ENCODE measurements around the gene ZNF324B. TPM values are rescaled to one million over a fixed set of nuclear protein-coding genes. Genes with fewer than 3 reads are reported as not detected.

The ZNF324B gene
- total RNA-seq, 1 experiment from 2014 or later = 6.3 TPM

DNA sequence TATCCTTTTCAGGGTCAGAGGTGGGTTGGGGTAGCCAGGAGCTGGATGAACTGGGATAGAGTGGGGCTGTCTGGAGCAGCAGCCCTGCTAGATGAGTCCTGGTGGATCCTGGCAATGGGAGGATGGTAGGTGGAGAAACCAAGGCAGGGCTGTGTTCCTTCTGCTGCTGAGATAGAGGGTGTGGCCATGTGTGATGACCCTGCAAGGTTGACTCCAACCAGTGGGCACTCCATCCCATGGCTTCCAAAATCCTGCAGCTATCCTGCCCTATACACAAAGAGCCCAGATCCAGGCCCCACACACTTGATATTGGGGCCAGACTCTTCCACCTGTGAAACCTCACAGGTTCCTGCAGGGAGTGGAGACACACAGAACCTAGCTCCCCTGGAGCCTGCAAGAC is 22.4 kb downstream of the ZNF324B start:
- Mint-ChIP-seq H3K9me3 (no peaks in the 10 kb centered on the region), H3K27me3 (ENCODE audit: low read depth) (no peaks in the 10 kb centered on the region; the same call in 1 of the 2 replicates), H3K27ac (no peak overlapping the region), H3K36me3 (ENCODE audit: insufficient read depth in 1 of 3, low read depth in 3 of 3) (peaks cover 2 to 20% (median 4%) of the 10 kb centered on the region in 3 experiments; a peak in 6 of 7 replicates), H3K4me3 (no peak overlapping the region; a peak in 1 of 5 replicates), H3K4me1 (peaks cover 9 to 13% of the 10 kb centered on the region in 2 experiments)
- Histone ChIP-seq H2BK15ac (ENCODE audit: low read depth, low read length) (no peak overlapping the region), H3K79me1 (ENCODE audit: insufficient read depth, low read depth, low read length, poor library complexity, severe bottlenecking) (no peaks in the 10 kb centered on the region), H3K4ac (ENCODE audit: low read depth, low read length) (no peak overlapping the region), H2AFZ (ENCODE audit: low read length) (no peak overlapping the region), H2BK12ac (ENCODE audit: insufficient read length, low read depth, low read length) (no peak overlapping the region), H3K27ac (ENCODE audit: insufficient read length, low read depth, low read length) (no peak overlapping the region), H3K9ac (ENCODE audit: extremely low read depth, insufficient read length, low read length) (no peak overlapping the region), H3K23me2 (ENCODE audit: insufficient read length, low read depth, low read length, poor library complexity, severe bottlenecking) (peaks cover 7% of the 10 kb centered on the region), H3K23ac (ENCODE audit: insufficient read length, low read depth, low read length) (no peak overlapping the region), H2BK120ac (ENCODE audit: low read depth, low read length, poor library complexity, severe bottlenecking) (no peak overlapping the region), H3K14ac (ENCODE audit: insufficient read depth, low read length) (no peak overlapping the region), H3K4me2 (ENCODE audit: insufficient read depth, insufficient read length, low read length) (no peak overlapping the region), H4K91ac (ENCODE audit: insufficient read length, low read depth, low read length) (no peak overlapping the region), H4K5ac (ENCODE audit: insufficient read length, low read depth, low read length) (no peak overlapping the region), H2AK5ac (ENCODE audit: insufficient read length, low read length) (no peak overlapping the region), H3K56ac (ENCODE audit: insufficient read length, low read depth, low read length) (no peak overlapping the region), H3K4me1 (ENCODE audit: insufficient read depth, low read length) (no peaks in the 10 kb centered on the region), H3K9me3 (ENCODE audit: control insufficient read depth, low read depth, low read length) (no peaks in the 10 kb centered on the region), H2BK5ac (ENCODE audit: insufficient read length, low read length) (no peak overlapping the region), H4K8ac (replicated peaks; ENCODE audit: insufficient read length, low read depth, low read length) (no peak overlapping the region), H3K27me3 (ENCODE audit: insufficient read depth, low read length) (no peaks in the 10 kb centered on the region), H4K20me1 (ENCODE audit: control insufficient read depth, insufficient read depth, insufficient read length) (no peaks in the 10 kb centered on the region), H3K79me2 (ENCODE audit: insufficient read depth, low read length) (no peaks in the 10 kb centered on the region), H3T11ph (ENCODE audit: low read length) (no peak overlapping the region), H2BK20ac (ENCODE audit: low read depth, low read length, poor library complexity, severe bottlenecking) (no peak overlapping the region), H3K18ac (ENCODE audit: insufficient read length, low read depth, low read length) (no peak overlapping the region)
- DNase-seq = no peak
- TF ChIP-seq, protein P1, sequence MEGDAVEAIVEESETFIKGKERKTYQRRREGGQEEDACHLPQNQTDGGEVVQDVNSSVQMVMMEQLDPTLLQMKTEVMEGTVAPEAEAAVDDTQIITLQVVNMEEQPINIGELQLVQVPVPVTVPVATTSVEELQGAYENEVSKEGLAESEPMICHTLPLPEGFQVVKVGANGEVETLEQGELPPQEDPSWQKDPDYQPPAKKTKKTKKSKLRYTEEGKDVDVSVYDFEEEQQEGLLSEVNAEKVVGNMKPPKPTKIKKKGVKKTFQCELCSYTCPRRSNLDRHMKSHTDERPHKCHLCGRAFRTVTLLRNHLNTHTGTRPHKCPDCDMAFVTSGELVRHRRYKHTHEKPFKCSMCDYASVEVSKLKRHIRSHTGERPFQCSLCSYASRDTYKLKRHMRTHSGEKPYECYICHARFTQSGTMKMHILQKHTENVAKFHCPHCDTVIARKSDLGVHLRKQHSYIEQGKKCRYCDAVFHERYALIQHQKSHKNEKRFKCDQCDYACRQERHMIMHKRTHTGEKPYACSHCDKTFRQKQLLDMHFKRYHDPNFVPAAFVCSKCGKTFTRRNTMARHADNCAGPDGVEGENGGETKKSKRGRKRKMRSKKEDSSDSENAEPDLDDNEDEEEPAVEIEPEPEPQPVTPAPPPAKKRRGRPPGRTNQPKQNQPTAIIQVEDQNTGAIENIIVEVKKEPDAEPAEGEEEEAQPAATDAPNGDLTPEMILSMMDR (conservative IDR thresholded peaks at IDR 0.05) = no peak
